WTC11 (cell line): Measurements from ENCODE around the gene ACOT13. TPM values are rescaled to one million over a fixed set of nuclear protein-coding genes. Genes with fewer than 3 reads are reported as not detected.

Source experiments
- AR ChIP-seq: fragments of 250-450 bp; sonication (Bioruptor Pico); IDR thresholded peaks from 2 replicates; pipeline ENCODE4 v1.9.0; 2021; ENCODE audit warnings: mild to moderate bottlenecking
- ATF1 ChIP-seq: sonication (generic); formaldehyde crosslinking; IDR thresholded peaks from 2 replicates; pipeline ENCODE4 v1.8.1; 2023; ENCODE audit warnings: mild to moderate bottlenecking, moderate library complexity, missing genetic modification reagents
- ATF2 ChIP-seq: sonication (generic); formaldehyde crosslinking; IDR thresholded peaks from 2 replicates; pipeline ENCODE4 v1.8.1; 2022; ENCODE audit warnings: low read depth, missing genetic modification reagents, borderline replicate concordance
- ATF3 ChIP-seq: sonication (generic); formaldehyde crosslinking; conservative IDR thresholded peaks from 2 replicates; pipeline ENCODE4 v1.8.1; 2022; ENCODE audit warnings: mild to moderate bottlenecking, missing genetic modification reagents
- CBFB ChIP-seq: sonication (generic); formaldehyde crosslinking; IDR thresholded peaks from 2 replicates; pipeline ENCODE4 v1.8.1; 2022; ENCODE audit warnings: mild to moderate bottlenecking, low read depth, missing genetic modification reagents
- CREB1 ChIP-seq: sonication (generic); formaldehyde crosslinking; IDR thresholded peaks from 2 replicates; pipeline ENCODE4 v1.8.0; 2023; ENCODE audit warnings: mild to moderate bottlenecking, missing genetic modification reagents
- FOXP4 ChIP-seq: sonication (generic); formaldehyde crosslinking; IDR thresholded peaks from 2 replicates; pipeline ENCODE4 v1.8.0; 2022; ENCODE audit warnings: mild to moderate bottlenecking, missing genetic modification reagents
- GTF2I ChIP-seq: fragments of 250-450 bp; sonication (Bioruptor Pico); conservative IDR thresholded peaks from 2 replicates; pipeline ENCODE4 v1.4.0; 2021; ENCODE audit warnings: mild to moderate bottlenecking
- JAZF1 ChIP-seq: fragments of 250-450 bp; sonication (Bioruptor Pico); IDR thresholded peaks from 2 replicates; pipeline ENCODE4 v1.9.0; 2021; ENCODE audit warnings: moderate library complexity, mild to moderate bottlenecking, inconsistent platforms
- KAT7 ChIP-seq: sonication (generic); formaldehyde crosslinking; IDR thresholded peaks from 2 replicates; pipeline ENCODE4 v1.8.1; 2023; ENCODE audit warnings: missing genetic modification reagents, mild to moderate bottlenecking, borderline replicate concordance
- MLX ChIP-seq: sonication (generic); formaldehyde crosslinking; IDR thresholded peaks from 2 replicates; pipeline ENCODE4 v1.8.1; 2023; ENCODE audit warnings: mild to moderate bottlenecking, missing genetic modification reagents, moderate library complexity
- NR1H2 ChIP-seq: sonication (generic); formaldehyde crosslinking; IDR thresholded peaks from 2 replicates; pipeline ENCODE4 v1.9.0; 2021; ENCODE audit warnings: mild to moderate bottlenecking, moderate library complexity, missing genetic modification reagents
- NR2C2 ChIP-seq: sonication (generic); formaldehyde crosslinking; IDR thresholded peaks from 2 replicates; pipeline ENCODE4 v1.8.0; 2022; ENCODE audit warnings: mild to moderate bottlenecking, missing genetic modification reagents
- OVOL2 ChIP-seq: fragments of 250-450 bp; sonication (Bioruptor Pico); IDR thresholded peaks from 2 replicates; pipeline ENCODE4 v1.9.0; 2021; ENCODE audit warnings: mild to moderate bottlenecking, borderline replicate concordance
- SMAD4 ChIP-seq: sonication (generic); formaldehyde crosslinking; IDR thresholded peaks from 2 replicates; pipeline ENCODE4 v1.8.0; 2022; ENCODE audit warnings: mild to moderate bottlenecking, missing genetic modification reagents
- TCF7 ChIP-seq: sonication (generic); formaldehyde crosslinking; IDR thresholded peaks from 2 replicates; pipeline ENCODE4 v1.8.0; 2022; ENCODE audit warnings: mild to moderate bottlenecking, low read depth, missing genetic modification reagents, moderate library complexity
- TEAD1 ChIP-seq: sonication (generic); formaldehyde crosslinking; IDR thresholded peaks from 2 replicates; pipeline ENCODE4 v1.8.0; 2022; ENCODE audit warnings: mild to moderate bottlenecking, missing genetic modification reagents
- TEAD4 ChIP-seq: sonication (generic); formaldehyde crosslinking; IDR thresholded peaks from 2 replicates; pipeline ENCODE4 v1.8.0; 2022; ENCODE audit warnings: mild to moderate bottlenecking, missing genetic modification reagents
- ZNF121 ChIP-seq: sonication (generic); formaldehyde crosslinking; IDR thresholded peaks from 2 replicates; pipeline ENCODE4 v1.8.0; 2023; ENCODE audit warnings: missing genetic modification reagents
- ZNF219 ChIP-seq: sonication (generic); formaldehyde crosslinking; IDR thresholded peaks from 2 replicates; pipeline ENCODE4 v1.8.0; 2023; ENCODE audit warnings: missing genetic modification reagents, mild to moderate bottlenecking, borderline replicate concordance
- ZNF232 ChIP-seq: sonication (generic); formaldehyde crosslinking; IDR thresholded peaks from 2 replicates; pipeline ENCODE4 v1.8.0; 2022; ENCODE audit warnings: mild to moderate bottlenecking, missing genetic modification reagents
- ZNF281 ChIP-seq: sonication (generic); formaldehyde crosslinking; IDR thresholded peaks from 2 replicates; pipeline ENCODE4 v1.8.0; 2023; ENCODE audit warnings: mild to moderate bottlenecking, missing genetic modification reagents
- ZNF423 ChIP-seq: fragments of 250-450 bp; sonication (Bioruptor Pico); IDR thresholded peaks from 2 replicates; pipeline ENCODE4 v2.1.2; 2022; ENCODE audit warnings: mild to moderate bottlenecking, moderate library complexity
- ZNF671 ChIP-seq: fragments of 250-450 bp; sonication (Bioruptor Pico); IDR thresholded peaks from 2 replicates; pipeline ENCODE4 v1.8.0; 2021; ENCODE audit warnings: mild to moderate bottlenecking
- ZSCAN18 ChIP-seq: fragments of 250-450 bp; sonication (Bioruptor Pico); IDR thresholded peaks from 2 replicates; pipeline ENCODE4 v2.1.2; 2022; ENCODE audit warnings: mild to moderate bottlenecking, moderate library complexity
- total RNA-seq: library from RNA; stranded (reverse); gene quantifications from 3 replicates; pipeline ENCODE4 v1.2.3, GENCODE V29; 2021

ACOT13 gene
- total RNA-seq, 1 experiment from 2014 or later, result 54.0 TPM

- TF ChIP-seq ATF3 (CRISPR knock-in tag), result no peak
- TF ChIP-seq ATF2 (CRISPR knock-in tag), result no peak
- peak; percentile 23; the same call in 1 of the 2 replicates for TF ChIP-seq ZNF423 (CRISPR knock-in tag)
- TF ChIP-seq OVOL2 (CRISPR knock-in tag), result no peak
- TF ChIP-seq ATF1 (CRISPR knock-in tag), result 0 out of 2 replicates have a peak, but pooled peaks have one; percentile 1
- no peak for TF ChIP-seq GTF2I (CRISPR knock-in tag)
- no peak for TF ChIP-seq MLX
- TF ChIP-seq ZNF281 (CRISPR knock-in tag), result no peak; the same call in 1 of the 2 replicates
- no peak for TF ChIP-seq TCF7 (CRISPR knock-in tag)
- TF ChIP-seq FOXP4 (CRISPR knock-in tag), result peak; percentile 80
- no peak for TF ChIP-seq ZNF121
- TF ChIP-seq SMAD4, result no peak
- TF ChIP-seq NR2C2 (CRISPR knock-in tag), result no peak
- TF ChIP-seq CREB1, result peak; percentile 56; the same call in 1 of the 2 replicates
- no peak for TF ChIP-seq ZSCAN18
- TF ChIP-seq KAT7, result peak; percentile 93; the same call in 1 of the 2 replicates
- TF ChIP-seq ZNF671 (CRISPR knock-in tag), result no peak
- TF ChIP-seq ZNF219 (CRISPR knock-in tag), result no peak
- no peak for TF ChIP-seq NR1H2 (CRISPR knock-in tag)
- peak; percentile 71; the same call in 1 of the 2 replicates for TF ChIP-seq TEAD1 (CRISPR knock-in tag)
- no peak for TF ChIP-seq ZNF232 (CRISPR knock-in tag)
- TF ChIP-seq TEAD4, result no peak
- TF ChIP-seq AR (CRISPR knock-in tag), result no peak
- TF ChIP-seq CBFB (CRISPR knock-in tag), result 0 out of 2 replicates have a peak, but pooled peaks have one; percentile 75
- TF ChIP-seq JAZF1, result no peak
These were observed at the start of gene ACOT13, which contains the start of gene TDP2 (continued) for GRCh38 chr6:24666641-24667377.
